T-helper 2 cell (primary cell): ENCODE measurements around the gene RAPGEF5.
A peak's percentile ranks its signal among the peaks of the same experiment; 100 is the strongest.

Experiments
- DNase-seq, 5 experiments: peaks; one replicate each; pipeline versions ENCODE4 v3.0.0 to v3.0.0-alpha.2; 2012 to 2022

RAPGEF5 gene

DNA sequence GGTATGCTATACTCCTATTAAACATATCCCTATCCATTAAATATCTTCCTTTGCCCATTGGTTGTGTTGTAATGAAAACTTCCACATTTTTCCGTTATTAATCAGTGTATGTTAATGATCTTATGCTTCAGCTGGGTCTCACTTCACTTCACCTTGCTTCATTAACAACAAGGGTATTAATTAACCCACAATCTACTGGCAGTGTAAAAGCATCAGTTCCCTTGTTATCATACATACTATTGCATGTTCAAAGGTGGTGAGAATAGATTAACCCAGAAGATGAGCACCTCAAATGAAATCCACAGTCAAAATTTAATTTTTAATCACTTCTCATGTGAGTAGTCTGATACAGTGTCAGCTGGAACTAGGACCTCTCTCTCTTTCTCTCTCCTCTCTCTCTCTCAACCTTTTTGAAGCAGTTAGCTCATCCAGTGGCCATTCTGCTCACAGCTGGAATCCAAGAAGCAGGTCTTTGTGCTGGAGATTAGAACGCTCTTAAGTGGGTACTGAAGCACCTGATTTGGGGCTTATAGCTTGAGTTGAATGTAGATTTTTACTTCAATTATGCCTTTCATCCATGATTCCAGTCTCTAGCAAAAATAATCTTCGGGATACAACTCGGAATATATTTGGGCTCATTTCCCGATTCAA, 172.3 kb downstream of the RAPGEF5 start:
- DNase-seq, result no peak

DNA sequence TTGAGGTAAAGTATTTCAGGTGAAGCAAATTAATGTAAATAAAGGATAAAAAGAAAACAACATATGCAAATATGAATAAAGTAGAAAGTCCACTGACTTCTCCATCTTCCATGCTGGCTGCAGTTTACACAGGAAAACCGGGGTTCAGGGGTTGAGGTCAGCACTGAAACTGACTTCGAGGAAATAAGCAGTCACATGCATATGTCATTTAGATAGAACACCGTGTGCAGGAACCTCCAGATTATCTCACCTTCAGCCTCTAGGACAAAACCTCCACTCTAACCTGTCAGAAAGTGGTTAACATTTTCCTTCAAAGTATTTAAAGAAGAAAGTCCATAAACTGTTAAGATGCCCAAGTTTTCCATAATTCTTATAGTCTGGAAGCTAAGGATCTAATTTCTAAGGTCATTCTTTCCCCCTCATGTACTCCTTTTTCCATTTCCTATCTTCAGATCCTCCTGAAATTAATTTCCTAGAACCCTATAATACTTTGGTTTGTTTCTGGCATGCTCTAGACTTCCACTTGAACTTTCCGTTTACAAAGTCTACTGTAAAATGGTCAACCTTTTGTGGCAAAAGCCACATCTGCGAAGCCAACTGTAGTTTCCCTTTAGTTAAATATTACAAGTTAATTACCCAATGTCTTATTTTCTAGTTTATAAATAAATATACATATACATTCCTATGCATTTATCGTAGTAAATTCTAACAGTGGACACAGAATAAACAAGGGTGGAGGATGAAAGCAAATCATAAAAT, 173.3 kb downstream of the RAPGEF5 start:
- no peak for DNase-seq

- peak in 1 of 5 experiments; percentile 49 for DNase-seq
Measured at GRCh38 chr7:22182149-22182548, 174.8 kb downstream of the RAPGEF5 start.

DNA sequence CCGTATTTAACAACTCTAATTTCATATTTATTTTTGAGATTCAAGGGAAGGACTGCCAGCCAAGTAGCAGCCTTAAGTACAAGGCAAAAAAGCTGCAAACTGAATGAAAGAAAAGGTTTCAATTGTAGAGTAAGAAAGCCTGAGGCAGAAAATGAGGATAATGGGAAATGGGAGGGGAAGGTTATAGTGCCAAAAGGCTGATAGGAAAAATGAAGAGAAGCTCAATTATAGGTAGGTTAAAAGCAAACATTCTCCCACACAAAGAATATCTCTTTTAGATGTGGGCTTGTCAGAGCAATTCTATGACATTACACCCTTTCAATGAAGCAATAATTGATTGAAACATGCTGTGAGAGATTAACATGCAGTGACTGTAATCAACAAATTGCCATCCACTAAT, 175.3 kb downstream of the RAPGEF5 start:
- DNase-seq, result no peak

DNA sequence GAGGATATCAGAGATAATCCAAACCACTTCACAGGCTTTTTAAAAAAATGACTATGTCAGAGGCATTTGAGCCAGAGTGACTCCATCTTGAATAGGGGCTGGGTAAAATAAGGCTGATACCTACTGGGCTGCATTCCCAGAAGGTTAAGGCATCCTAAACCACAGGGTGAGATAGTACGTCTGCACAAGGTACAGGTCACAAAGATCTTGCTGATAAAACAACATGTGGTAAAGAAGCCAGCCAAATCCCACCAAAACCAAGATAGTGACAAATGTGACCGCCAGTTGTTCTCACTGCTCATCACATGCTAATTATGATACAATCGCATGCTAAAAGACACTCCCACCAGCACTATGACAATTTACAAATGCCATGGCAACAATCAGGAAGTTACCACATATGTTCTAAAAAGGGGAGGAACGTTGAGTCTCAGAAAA, 177.5 kb downstream of the RAPGEF5 start:
- DNase-seq, result peak in 1 of 5 experiments; percentile 46

DNA sequence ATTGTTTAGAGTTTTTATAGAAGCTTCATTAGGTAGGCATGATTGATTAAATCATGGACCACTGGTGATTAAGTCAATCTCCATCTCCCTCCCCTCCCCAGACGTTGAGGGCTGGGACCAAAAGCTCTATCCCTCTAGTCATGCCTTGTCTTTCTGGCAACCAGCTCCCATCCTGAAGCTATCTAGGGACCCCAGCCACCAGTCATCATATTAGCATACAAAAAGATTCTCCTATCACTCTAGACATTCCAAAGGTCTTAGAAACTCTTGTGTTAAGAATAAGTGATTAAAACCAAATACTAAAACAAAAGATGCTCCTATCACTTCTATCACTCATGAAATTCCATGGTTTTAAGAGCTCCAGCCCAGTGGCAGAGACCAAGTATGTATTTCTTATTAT, 178.2 kb downstream of the RAPGEF5 start:
- DNase-seq, result no peak

DNA sequence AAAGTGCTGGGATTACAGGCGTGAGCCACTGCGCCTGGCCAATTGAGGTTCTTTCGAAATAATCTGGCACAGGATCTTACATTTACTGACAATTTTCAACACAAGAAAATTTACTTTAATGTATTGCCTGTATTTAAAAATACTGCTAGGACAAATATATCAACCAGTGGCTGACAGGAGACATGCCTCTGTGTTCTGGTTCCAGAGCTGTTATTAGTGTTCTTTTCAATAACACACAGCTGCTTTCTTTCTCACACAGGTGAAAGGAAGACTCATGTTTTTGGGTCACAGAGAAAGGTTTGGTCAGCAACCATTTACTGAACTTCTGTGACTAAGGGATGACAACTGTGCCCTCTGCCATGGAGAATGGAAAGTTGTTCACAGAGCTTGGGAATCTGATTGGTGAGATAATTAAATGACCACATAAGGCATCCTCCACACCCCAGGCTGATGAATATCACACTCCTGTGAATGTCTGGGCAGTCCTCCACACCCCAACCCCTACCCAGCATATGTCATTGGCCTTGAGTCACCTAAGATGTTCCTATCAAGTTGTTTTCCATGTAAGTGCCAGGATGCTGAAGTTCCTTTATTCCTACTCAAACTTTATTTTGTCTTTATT, 180.1 kb downstream of the RAPGEF5 start:
- DNase-seq, result no peak

DNA sequence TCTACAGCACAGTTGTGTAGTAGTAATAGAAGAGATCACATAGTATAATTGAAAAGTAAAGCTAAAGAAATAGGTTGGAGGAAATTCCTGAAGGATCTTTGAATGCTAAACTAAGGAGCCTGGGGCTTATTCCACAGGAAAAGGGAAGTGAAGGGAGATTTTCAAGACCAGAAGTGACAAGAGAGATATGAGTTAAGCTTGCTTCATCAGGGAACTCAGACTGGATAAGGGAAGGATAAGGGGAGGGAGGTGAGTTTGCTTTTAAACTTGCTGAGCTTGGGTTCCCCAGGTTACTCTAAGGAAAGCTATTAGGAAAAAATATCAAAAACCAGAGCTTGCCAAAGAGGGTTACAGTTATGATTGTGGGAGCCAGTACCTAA, 182.4 kb downstream of the RAPGEF5 start:
- no peak for DNase-seq

GRCh38 chr7:22173685-22174573, 183.0 kb downstream of the RAPGEF5 start:
- DNase-seq, result peak in 1 of 5 experiments; percentile 86

GRCh38 chr7:22168129-22168634, 188.8 kb downstream of the RAPGEF5 start:
- no peak for DNase-seq

DNA sequence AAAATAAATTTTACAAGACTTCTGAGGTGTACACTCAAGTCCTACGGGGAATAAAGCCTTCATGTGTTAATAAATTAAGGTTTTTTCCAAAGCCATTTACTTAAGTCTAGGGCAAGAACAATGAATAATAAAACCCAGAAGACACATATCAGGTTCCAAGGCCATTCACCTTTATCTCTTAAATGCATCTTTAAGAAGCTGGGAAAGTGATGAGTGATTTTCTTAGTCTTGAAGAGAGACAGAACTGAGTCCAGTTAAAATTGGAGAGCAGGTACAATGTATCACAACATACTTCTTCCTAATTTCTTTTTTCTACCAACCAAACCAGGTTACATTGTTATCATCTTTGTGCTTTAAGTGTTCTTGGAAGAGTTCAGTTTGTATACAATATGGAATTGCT, 189.5 kb downstream of the RAPGEF5 start:
- no peak for DNase-seq

- DNase-seq, result no peak
Measured at GRCh38 chr7:22166928-22167327, 190.0 kb downstream of the RAPGEF5 start.

- peak in 1 of 5 experiments; percentile 55 for DNase-seq
Measured at GRCh38 chr7:22159341-22159740, 197.6 kb downstream of the RAPGEF5 start.

- DNase-seq, result no peak
Measured at GRCh38 chr7:22157552-22157951, 199.4 kb downstream of the RAPGEF5 start.

DNA sequence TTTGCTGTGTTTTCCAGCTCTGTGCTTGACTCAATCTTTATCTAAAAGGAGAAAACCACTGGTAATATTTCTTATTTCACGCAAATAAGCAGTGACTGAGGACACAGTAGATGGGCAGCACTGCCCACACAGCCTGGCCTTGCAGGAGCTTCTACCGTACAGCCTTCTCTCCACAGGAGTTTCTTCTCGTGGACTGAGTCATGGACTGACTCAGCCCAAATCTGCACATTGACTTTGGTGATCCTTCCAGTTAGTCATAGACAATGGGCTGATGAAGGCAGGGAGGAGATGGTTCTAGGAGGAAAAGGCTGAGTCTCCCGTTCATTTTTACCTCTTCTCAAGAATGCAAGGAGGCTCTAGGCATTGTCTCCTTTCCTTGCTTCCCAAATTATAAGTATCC, 200.7 kb downstream of the RAPGEF5 start:
- DNase-seq, result no peak

GRCh38 chr7:22154143-22154529, 202.8 kb downstream of the RAPGEF5 start:
- DNase-seq, result peak in 1 of 5 experiments; percentile 70

DNA sequence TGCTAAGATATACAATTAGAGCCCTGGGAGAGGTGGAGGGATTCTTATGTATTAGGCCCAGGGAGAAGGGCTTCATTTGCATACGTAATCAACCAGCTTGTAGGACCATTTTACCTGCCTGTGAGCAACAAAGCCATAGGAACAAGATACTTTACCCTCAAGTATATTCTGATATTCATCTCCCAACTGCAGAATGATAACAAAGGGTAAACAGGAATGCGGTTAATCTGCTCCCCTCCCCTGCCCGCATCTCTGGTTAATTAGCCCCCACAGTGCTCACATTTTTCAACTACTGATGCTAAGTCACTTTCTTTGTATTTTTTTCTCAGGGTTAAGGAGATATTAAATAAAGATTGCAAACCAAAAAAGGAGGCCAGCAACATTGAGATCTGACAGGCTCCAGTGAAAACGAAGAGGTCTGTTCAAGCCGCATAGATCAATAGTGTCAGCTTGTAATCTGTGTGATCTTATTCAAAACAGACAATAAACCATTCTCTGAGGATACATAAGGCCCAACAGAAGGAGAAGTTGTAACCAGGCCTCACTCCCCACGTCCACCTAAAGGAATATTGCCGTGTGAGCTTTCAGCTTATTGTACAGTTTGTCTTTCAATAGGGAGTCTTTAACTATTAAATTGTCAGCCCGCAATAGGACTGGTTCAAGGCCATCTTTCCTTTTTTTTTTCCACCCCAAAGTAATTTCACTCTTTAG, 203.4 kb downstream of the RAPGEF5 start:
- no peak for DNase-seq

- no peak for DNase-seq
Measured at GRCh38 chr7:22152690-22153089, 204.3 kb downstream of the RAPGEF5 start.

DNA sequence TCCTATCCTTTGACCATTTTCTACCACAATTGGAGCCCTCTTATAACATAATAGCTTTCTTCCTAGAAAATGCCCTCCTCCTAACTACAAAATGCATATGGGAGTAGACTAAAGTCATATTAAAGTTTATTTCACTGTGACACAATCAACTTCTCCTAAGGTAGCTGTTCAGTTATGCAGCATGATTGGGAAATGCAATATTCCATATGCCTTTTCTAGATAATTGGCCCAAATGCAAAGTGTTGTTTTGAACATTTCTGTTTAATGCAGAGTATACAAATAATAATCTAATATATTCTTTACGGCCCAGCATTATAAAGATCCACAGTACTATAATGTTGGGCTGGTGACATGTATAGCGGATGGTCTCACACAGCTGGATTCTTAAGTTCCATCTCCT, 205.1 kb downstream of the RAPGEF5 start:
- DNase-seq, result no peak

DNA sequence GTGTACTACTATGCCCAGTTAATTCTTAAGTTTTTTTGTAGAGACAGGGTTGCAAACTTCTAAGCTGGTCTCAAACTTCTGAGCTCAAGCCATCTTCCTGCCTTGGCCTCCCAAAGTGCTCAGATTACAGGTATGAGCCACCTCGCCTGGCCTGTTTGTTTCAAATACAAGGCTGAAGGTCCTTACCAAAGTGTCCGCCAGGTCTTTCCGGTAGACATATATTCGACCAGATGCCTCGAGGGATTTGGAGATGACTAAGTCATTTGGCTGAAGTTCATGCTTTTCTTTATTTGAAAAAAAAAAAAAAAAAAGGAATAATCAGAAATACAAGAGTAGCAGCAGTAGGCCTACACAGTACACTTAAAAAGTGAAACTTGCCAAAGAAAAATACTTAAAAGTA, 206.7 kb downstream of the RAPGEF5 start:
- DNase-seq, result no peak

DNA sequence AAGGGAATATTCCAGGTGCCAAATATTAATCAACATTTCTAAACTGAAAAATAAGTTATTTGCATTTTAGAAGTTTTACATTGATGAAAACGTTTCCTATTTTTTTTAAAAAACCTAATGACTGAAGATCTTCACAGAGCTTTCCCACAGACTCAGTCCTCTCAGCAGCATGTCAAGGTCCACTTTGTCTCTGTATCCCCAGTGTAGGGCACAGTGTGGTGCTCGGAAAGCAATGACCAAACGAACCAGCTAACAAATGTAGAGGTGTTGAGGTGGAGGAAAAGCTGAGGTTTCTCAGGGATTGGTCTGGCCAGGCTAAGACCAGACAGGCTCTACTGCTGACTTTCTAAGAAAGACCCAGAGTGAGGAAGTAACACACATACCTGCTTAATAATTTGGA, 209.1 kb downstream of the RAPGEF5 start:
- DNase-seq, result no peak

DNA sequence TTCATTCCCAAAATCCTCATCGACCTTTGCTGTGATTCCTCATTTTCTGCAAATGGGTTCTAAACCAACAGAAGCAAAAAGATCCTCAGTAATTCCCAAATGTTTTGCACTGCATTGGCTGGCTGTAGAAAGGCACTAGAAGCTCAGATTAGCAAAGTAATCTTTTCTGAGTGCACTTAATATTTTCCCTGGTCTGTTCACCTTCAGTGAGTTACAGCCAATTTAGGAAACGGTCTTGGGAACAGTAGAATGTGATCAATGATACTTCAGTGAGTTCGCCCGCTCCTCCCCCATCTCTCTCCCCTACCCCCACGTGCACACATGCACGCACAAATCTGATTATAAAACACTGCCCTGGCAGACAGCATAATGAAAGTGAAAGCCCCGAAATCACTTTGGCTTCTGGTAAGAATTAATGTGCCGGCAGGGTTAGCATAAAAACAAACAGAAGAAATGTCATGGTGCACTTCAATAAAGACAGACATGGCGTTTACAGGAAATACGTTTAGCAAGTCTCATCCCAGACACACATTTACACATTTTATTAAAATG, 209.9 kb downstream of the RAPGEF5 start:
- DNase-seq, result no peak
